Karpas-422 (cell line): ENCODE results near the gene CENPP. TPM values are rescaled to one million over a fixed set of nuclear protein-coding genes. Genes with fewer than 3 reads are reported as not detected.
A peak's percentile ranks its signal among the peaks of the same experiment; 100 is the strongest.

Experiments
- DNase-seq: peaks from one replicate; pipeline ENCODE4 v3.0.0-alpha.2; 2015
- H2AFZ ChIP-seq: fragments of 200-600 bp; sonication (generic); 2 replicates; pipeline ENCODE4 v1.6.1; 2014; ENCODE audit warnings: antibody characterized with exemption, low read length, mixed read lengths
- H3K27ac ChIP-seq: fragments of 200-600 bp; sonication (generic); 2 replicates; pipeline ENCODE4 v1.5.1; 2014; ENCODE audit warnings: mild to moderate bottlenecking, low read length, moderate library complexity
- H3K27me3 ChIP-seq: fragments of 200-600 bp; sonication (generic); 2 replicates; pipeline ENCODE4 v1.6.1; 2014; ENCODE audit warnings: low read length, mixed read lengths
- H3K36me3 ChIP-seq: fragments of 200-600 bp; sonication (generic); 2 replicates; pipeline ENCODE4 v1.6.1; 2014; ENCODE audit warnings: low read length, mixed read lengths; ENCODE audit not compliant: insufficient read depth
- H3K4me1 ChIP-seq: fragments of 200-600 bp; sonication (generic); 2 replicates; pipeline ENCODE4 v1.6.1; 2014; ENCODE audit warnings: mild to moderate bottlenecking, low read length, mixed read lengths
- H3K4me2 ChIP-seq: fragments of 200-600 bp; sonication (generic); 2 replicates; pipeline ENCODE4 v1.6.1; 2014; ENCODE audit warnings: low read length, low read depth, mild to moderate bottlenecking; ENCODE audit not compliant: poor library complexity, severe bottlenecking
- H3K4me3 ChIP-seq: fragments of 200-600 bp; sonication (generic); 2 replicates; pipeline ENCODE4 v1.5.1; 2014; ENCODE audit warnings: mild to moderate bottlenecking, antibody characterized with exemption, low read length, mixed read lengths
- H3K79me2 ChIP-seq: fragments of 200-600 bp; sonication (generic); 2 replicates; pipeline ENCODE4 v1.6.1; 2014; ENCODE audit warnings: mild to moderate bottlenecking, low read length, mixed read lengths
- H3K9ac ChIP-seq: fragments of 200-600 bp; sonication (generic); 2 replicates; pipeline ENCODE4 v1.6.0; 2014; ENCODE audit warnings: low read length
- H3K9me2 ChIP-seq: fragments of 200-600 bp; sonication (generic), shearing (Covaris generic); replicated peaks from 2 replicates; pipeline ENCODE4 v1.6.0; 2014; ENCODE audit warnings: mild to moderate bottlenecking, low read length, moderate library complexity; ENCODE audit not compliant: insufficient read depth
- H3K9me3 ChIP-seq: fragments of 300-700, 200-600 bp; sonication (generic); 2 replicates; pipeline ENCODE4 v1.6.1; 2014; ENCODE audit warnings: low read length, mixed read lengths
- H4K20me1 ChIP-seq: fragments of 200-600 bp; sonication (generic); 2 replicates; pipeline ENCODE4 v1.6.1; 2014; ENCODE audit warnings: mild to moderate bottlenecking, antibody characterized with exemption, low read length, low read depth; ENCODE audit not compliant: insufficient read depth
- total RNA-seq: library from RNA; depleted of rRNA; stranded (reverse); fragments of >200 nt; shearing (Covaris generic); gene quantifications from 2 replicates; pipeline ENCODE4 v1.2.3, GENCODE V29; 2014; ENCODE audit warnings: low replicate concordance

The CENPP gene
- total RNA-seq, 1 experiment from 2014 or later: 12.6 TPM

DNA sequence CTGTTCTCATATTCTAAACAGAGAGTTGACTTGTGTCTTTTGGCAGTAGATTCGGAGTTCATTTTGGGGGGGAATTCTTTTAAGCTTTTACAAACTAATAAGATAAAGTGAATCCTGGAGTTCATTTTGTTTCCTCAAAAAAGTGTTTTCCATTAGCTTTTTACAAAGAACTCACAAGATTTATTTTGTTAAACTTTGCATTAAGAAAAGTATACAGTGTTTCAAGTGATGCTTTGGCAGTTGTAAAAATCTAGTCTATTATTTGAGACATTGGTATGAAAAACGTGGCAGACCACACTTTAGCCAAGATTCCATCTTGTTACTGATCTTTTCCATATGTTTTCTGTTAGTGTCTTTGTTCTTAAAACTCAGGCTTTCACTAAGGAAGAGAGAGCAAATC is 99.7 kb downstream of the CENPP start:
- H3K79me2 ChIP-seq: peaks cover 17% of the 10 kb centered on the region
- H3K9ac ChIP-seq: no peak overlapping the region

DNA sequence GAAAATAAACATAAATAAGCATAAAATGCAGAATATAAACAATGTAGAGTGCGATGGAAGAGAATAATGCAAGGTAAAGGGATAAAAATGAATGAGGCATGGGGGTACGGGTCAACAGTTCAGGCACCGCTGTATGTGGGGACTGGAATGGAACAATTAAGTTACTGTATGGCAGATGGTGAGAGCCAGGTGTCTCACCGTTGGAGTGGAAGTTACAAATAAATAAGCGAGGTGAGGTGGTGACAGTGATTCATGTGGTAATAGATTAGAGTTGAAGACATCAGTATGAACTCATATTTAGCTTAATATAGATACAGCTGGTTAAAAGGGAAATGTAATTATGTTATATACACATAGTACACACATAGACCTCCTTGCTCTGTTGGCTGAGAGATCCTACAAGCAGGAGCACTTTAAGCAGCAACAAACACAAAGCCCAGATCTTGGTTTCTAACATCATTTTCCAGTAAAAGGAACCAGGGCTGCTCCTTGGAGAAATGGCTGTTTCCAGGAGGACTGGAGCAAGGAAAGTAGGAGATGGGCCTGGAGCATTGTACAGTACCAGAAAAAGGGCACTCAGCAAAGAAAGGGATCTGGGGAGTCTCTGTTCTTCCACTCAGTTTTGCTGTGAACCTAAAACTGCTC is 100.9 kb downstream of the CENPP start:
- Histone ChIP-seq H3K9me3 (no peaks in the 10 kb centered on the region), H3K27me3 (no peaks in the 10 kb centered on the region), H3K9me2 (no peaks in the 10 kb centered on the region), H4K20me1 (no peaks in the 10 kb centered on the region), H3K9ac (no peak overlapping the region), H3K4me2 (no peak overlapping the region), H3K36me3 (no peaks in the 10 kb centered on the region), H2AFZ (no peak overlapping the region), H3K4me1 (peaks cover 42% of the 10 kb centered on the region), H3K4me3 (no peak overlapping the region), H3K79me2 (peaks cover 15% of the 10 kb centered on the region), H3K27ac (0 out of 2 replicates have a peak overlapping the region, but pooled peaks have one; percentile 27)
- DNase-seq: no peak

More for the DNA sequence above, 99.7 kb downstream of the CENPP start:
- Histone ChIP-seq H3K27ac (peak overlapping the region; percentile 15; the same call in 1 of the 2 replicates), H2AFZ (no peak overlapping the region), H3K4me2 (no peak overlapping the region), H4K20me1 (no peaks in the 10 kb centered on the region), H3K36me3 (no peaks in the 10 kb centered on the region), H3K9me3 (no peaks in the 10 kb centered on the region), H3K4me1 (peaks cover 45% of the 10 kb centered on the region), H3K27me3 (no peaks in the 10 kb centered on the region), H3K4me3 (no peak overlapping the region), H3K9me2 (no peaks in the 10 kb centered on the region)
- no peak for DNase-seq

DNA sequence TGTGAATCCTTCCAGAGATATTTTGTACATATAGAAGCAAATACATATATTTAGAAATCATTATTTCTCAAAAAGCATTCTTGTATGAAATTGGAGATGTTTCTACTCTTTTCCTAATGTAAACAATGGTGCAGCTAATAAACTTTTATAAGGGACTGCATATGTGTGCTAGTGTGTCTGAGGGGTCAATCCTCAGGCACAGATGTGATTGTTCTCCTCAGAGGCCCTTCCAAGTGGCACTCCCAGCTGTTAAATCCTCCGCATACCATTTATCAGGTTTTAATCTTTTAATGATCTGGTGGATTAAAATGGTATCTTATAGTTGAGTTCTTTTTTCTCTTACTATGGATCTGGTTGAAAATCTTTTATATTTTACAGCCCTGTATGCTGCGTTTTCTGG is 104.1 kb downstream of the CENPP start:
- Histone ChIP-seq H3K4me2 (no peak overlapping the region), H3K27ac (no peak overlapping the region), H3K9me2 (no peaks in the 10 kb centered on the region), H3K4me3 (no peak overlapping the region), H3K9me3 (no peaks in the 10 kb centered on the region), H3K27me3 (no peaks in the 10 kb centered on the region), H2AFZ (no peak overlapping the region), H3K9ac (no peak overlapping the region), H3K79me2 (peaks cover 7% of the 10 kb centered on the region; the same call in 1 of the 2 replicates), H3K4me1 (peaks cover 19% of the 10 kb centered on the region), H4K20me1 (no peaks in the 10 kb centered on the region), H3K36me3 (no peaks in the 10 kb centered on the region)
- no peak for DNase-seq

DNA sequence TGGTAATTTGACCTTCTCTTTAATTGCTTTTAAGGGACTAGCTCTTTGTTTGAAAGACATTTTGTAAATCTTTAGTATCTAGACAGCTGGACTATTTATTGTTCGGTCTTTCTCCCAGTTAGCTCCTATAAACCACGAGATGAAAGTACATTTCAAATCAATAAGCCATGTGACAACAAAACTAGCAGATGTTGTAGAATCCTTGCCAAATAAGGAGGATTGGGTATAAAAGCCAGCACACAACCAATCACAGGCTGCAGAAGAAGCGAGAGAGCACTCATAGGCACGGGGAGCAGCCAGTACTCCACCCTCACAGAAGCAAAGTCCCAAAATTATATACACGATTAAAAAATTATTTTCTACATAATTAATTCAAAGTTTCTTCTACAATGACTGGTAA is 106.6 kb downstream of the CENPP start:
- no peaks in the 10 kb centered on the region for H4K20me1 ChIP-seq
- DNase-seq: no peak
- H3K4me3 ChIP-seq: no peak overlapping the region
- H3K9me2 ChIP-seq: no peaks in the 10 kb centered on the region
- H2AFZ ChIP-seq: no peak overlapping the region
- peaks cover 3% of the 10 kb centered on the region; the same call in 1 of the 2 replicates for H3K4me1 ChIP-seq
- H3K27ac ChIP-seq: no peak overlapping the region
- no peaks in the 10 kb centered on the region for H3K36me3 ChIP-seq
- peaks cover 7% of the 10 kb centered on the region; the same call in 1 of the 2 replicates for H3K79me2 ChIP-seq
- no peaks in the 10 kb centered on the region for H3K27me3 ChIP-seq
- H3K9ac ChIP-seq: no peak overlapping the region
- H3K9me3 ChIP-seq: no peaks in the 10 kb centered on the region
- no peak overlapping the region for H3K4me2 ChIP-seq

DNA sequence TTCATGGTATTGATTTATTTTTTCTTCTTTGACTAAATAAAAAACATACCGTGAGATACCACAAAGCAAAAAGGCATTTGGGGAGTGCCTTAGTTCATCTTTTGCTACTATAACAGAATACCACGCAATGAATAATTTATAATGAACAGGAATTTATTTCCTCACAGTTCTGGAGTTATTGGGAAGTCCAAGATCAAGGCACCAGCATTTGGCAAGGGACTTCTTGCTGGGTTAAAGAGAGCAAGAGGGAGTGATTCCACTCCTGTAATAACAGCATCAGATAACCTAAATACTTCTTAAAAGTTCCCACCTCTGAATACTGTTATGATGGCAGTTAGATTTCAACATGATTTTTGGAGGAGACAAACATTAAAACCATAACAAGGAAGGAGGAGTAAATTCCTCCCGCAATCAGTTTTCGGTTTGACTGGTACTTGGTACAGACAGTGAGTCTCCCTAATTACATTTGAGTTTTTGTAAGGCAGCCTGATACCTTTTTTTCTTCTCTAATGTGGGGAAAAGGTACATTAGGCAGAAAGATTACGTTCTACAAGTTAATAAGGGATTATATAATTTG is 107.3 kb downstream of the CENPP start:
- no peaks in the 10 kb centered on the region for H3K9me3 ChIP-seq
- no peak overlapping the region for H2AFZ ChIP-seq
- no peak overlapping the region for H3K4me2 ChIP-seq
- peaks cover 8% of the 10 kb centered on the region; the same call in 1 of the 2 replicates for H3K79me2 ChIP-seq
- H3K36me3 ChIP-seq: no peaks in the 10 kb centered on the region
- no peak overlapping the region for H3K4me3 ChIP-seq
- DNase-seq: no peak
- no peak overlapping the region for H3K9ac ChIP-seq
- H4K20me1 ChIP-seq: no peaks in the 10 kb centered on the region
- H3K4me1 ChIP-seq: peaks cover 3% of the 10 kb centered on the region; the same call in 1 of the 2 replicates
- no peak overlapping the region for H3K27ac ChIP-seq
- H3K27me3 ChIP-seq: no peaks in the 10 kb centered on the region
- H3K9me2 ChIP-seq: no peaks in the 10 kb centered on the region

DNA sequence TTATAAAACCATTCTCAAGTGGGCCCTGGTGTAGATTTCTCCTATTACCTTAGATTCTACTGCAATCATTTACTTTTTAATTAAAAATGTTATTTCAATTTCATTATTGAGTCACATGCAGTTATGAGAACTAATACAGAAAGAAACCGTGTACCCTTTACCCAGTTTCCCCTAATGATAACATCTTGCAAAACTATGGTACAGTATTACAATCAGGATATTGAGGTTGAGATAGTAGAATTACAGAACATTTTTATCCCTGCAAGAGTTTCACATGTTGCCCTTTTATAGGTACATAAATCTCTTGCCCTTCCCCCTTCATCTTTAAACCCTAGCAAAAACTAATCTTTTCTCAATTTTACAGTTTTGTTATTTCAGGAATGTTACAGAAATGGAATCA is 109.5 kb downstream of the CENPP start:
- Histone ChIP-seq H3K9me3 (no peaks in the 10 kb centered on the region), H2AFZ (no peak overlapping the region), H3K9me2 (no peaks in the 10 kb centered on the region), H3K36me3 (no peaks in the 10 kb centered on the region), H3K4me3 (no peak overlapping the region), H3K79me2 (peaks cover 16% of the 10 kb centered on the region), H3K27ac (no peak overlapping the region), H4K20me1 (no peaks in the 10 kb centered on the region), H3K4me1 (peaks cover 14% of the 10 kb centered on the region), H3K4me2 (no peak overlapping the region), H3K27me3 (no peaks in the 10 kb centered on the region), H3K9ac (no peak overlapping the region)
- no peak for DNase-seq

DNA sequence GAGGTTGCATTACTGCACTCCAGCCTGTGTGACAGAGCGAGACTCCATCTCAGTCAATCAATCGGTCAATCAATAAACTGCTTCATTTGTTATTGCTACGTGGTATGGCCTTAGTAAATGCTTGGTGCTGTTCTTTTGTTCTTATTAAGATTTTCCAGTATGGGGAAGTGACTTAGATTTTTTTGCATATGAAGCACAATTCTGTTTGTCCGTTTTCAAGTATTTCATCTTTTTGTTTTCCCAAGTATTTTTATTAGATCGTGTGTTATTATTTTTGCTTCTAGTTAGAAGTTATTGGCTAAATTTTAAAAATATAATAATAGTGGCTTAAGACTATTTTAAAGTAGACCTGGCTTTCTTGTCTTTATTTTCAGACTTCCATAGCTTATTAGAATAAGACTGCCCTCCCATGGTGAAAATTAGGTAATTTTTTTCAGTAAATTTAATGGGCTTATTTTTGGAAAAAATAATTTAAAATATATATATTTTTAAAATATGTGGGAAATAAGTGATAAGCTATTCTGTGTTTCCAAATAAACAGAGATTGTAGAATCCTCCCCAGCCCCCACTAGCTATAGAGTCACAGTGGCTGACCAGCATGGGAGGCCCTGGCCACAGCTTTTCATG is 113.3 kb downstream of the CENPP start:
- Histone ChIP-seq H3K79me2 (peaks cover 13% of the 10 kb centered on the region), H3K4me3 (no peak overlapping the region), H3K9ac (no peak overlapping the region), H3K9me2 (no peaks in the 10 kb centered on the region), H3K9me3 (no peaks in the 10 kb centered on the region), H4K20me1 (no peaks in the 10 kb centered on the region), H3K27ac (no peak overlapping the region), H3K4me2 (peak overlapping the region; percentile 51), H2AFZ (no peak overlapping the region), H3K36me3 (no peaks in the 10 kb centered on the region), H3K4me1 (peaks cover 17% of the 10 kb centered on the region), H3K27me3 (no peaks in the 10 kb centered on the region)
- peak; percentile 66 for DNase-seq

DNA sequence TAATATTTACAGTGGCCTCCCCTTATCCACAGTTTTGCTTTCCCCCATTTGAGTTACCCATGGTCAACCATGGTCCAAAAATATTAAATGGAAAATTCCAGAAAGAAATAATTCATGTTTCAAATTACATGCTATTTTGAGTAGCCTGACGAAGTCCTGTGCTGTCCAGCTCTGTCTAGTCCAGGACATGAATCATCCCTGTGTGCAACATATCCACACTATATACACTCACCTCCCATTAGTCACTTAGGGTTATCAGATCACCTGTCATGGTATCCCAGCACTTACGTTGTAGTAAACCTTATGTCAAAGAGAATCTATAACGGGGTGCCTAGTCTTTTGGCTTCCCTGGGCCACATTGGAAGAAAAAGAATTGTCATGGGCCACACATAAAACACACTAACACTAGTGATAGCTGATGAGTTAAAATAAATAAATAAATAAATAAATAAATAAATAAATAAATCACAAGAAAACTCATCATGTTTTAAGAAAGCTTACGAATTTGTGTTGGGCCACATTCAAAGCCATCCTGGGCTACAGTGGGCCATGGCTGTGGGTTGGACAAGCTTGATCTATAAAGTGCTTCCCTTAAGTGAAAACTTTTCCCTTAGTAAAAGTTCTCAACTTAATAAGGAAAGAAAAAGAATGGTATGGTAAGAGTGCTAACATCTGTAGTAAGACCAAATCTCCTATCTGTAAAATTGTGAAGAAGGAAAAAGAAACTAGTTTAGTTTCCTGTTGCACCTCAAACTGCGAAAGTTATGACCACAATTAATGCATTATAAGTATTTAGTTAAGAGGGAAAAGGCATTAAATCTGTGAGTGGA is 114.4 kb downstream of the CENPP start:
- H3K79me2 ChIP-seq: peaks cover 13% of the 10 kb centered on the region

More for the DNA sequence above, 114.4 kb downstream of the CENPP start:
- no peak overlapping the region for H3K4me3 ChIP-seq
- no peaks in the 10 kb centered on the region for H3K9me2 ChIP-seq
- H3K9me3 ChIP-seq: no peaks in the 10 kb centered on the region
- H2AFZ ChIP-seq: no peak overlapping the region
- no peak overlapping the region for H3K27ac ChIP-seq
- peaks cover 28% of the 10 kb centered on the region for H3K4me1 ChIP-seq
- H4K20me1 ChIP-seq: no peaks in the 10 kb centered on the region
- no peak for DNase-seq
- no peaks in the 10 kb centered on the region for H3K27me3 ChIP-seq
- no peak overlapping the region for H3K9ac ChIP-seq
- H3K36me3 ChIP-seq: no peaks in the 10 kb centered on the region
- no peak overlapping the region for H3K4me2 ChIP-seq
